HEK293 (cell line): ENCODE results near the gene C8A.

Experiments
- CTCF ChIA-PET: fragments of 350-600 bp; formaldehyde crosslinking; extraction: SDS; loops from one replicate; lab custom pipeline; 2021; ENCODE audit warnings: antibody characterized with exemption; lab: Yijun Ruan, JAX
- POLR2A ChIA-PET: fragments of 300-600 bp; formaldehyde crosslinking; extraction: SDS; loops from one replicate; lab custom pipeline; 2020; ENCODE audit warnings: antibody characterized with exemption, inconsistent platforms; lab: Yijun Ruan, JAX
- H3K27ac ChIP-seq: fragments of 200-500 bp; sonication (Bioruptor generic); 2 replicates; pipeline ENCODE4 v1.5.1; 2014; ENCODE audit warnings: low read depth, low read length, control low read depth, inconsistent platforms; ENCODE audit errors: extremely low read depth
- H3K36me3 ChIP-seq, 2 experiments: fragments of 200-500 bp in 1 of 2; sonication (Bioruptor generic) in 1 of 2; 1 replicate in 1 of 2; 2 replicates in 1 of 2; pipeline ENCODE4 v1.5.1; 2014 to 2017; ENCODE audit warnings: inconsistent platforms in 2 of 2, low read length in 2 of 2; ENCODE audit not compliant: control insufficient read depth in 2 of 2, insufficient read depth in 1 of 2
- H3K4me1 ChIP-seq: fragments of 200-500 bp; sonication (Bioruptor generic); 2 replicates; pipeline ENCODE4 v1.5.1; 2014; ENCODE audit warnings: mild to moderate bottlenecking, low read length, inconsistent platforms; ENCODE audit not compliant: control insufficient read depth, insufficient read depth
- H3K4me3 ChIP-seq: 2 replicates; pipeline ENCODE4 v1.5.1; 2011; ENCODE audit warnings: low read depth, mild to moderate bottlenecking, control low read depth, low read length, moderate library complexity
- H3K9me3 ChIP-seq: fragments of 200-500 bp; sonication (Bioruptor generic); 2 replicates; pipeline ENCODE4 v1.5.1; 2014; ENCODE audit warnings: low read depth, low read length, inconsistent platforms; ENCODE audit not compliant: control insufficient read depth, insufficient read depth
- ATF2 ChIP-seq: fragments of 450-650 bp; formaldehyde crosslinking; IDR thresholded peaks from 2 replicates; pipeline ENCODE4 v1.5.1; 2016; ENCODE audit warnings: missing biosample characterization, missing genetic modification characterization, low read depth
- BCL11A ChIP-seq: fragments of 450-650 bp; formaldehyde crosslinking; IDR thresholded peaks from 2 replicates; pipeline ENCODE4 v1.5.1; 2016; ENCODE audit warnings: low read depth, missing biosample characterization, missing genetic modification characterization
- IKZF3 ChIP-seq: fragments of 450-650 bp; IDR thresholded peaks from 2 replicates; pipeline ENCODE4 v1.5.0; 2018; ENCODE audit warnings: missing biosample characterization, mild to moderate bottlenecking, missing genetic modification characterization, moderate library complexity
- RBAK ChIP-seq: fragments of 450-650 bp; formaldehyde crosslinking; IDR thresholded peaks from 2 replicates; pipeline ENCODE4 v1.5.1; 2016; ENCODE audit warnings: missing biosample characterization, missing genetic modification characterization
- ZBTB8A ChIP-seq: fragments of 450-650 bp; formaldehyde crosslinking; IDR thresholded peaks from 2 replicates; pipeline ENCODE4 v1.5.1; 2016; ENCODE audit warnings: missing biosample characterization, missing genetic modification characterization
- ZNF16 ChIP-seq: fragments of 450-650 bp; formaldehyde crosslinking; IDR thresholded peaks from 2 replicates; pipeline ENCODE4 v1.5.1; 2016; ENCODE audit warnings: low read depth, missing biosample characterization, missing genetic modification characterization
- ZNF18 ChIP-seq: fragments of 450-650 bp; formaldehyde crosslinking; IDR thresholded peaks from 2 replicates; pipeline ENCODE4 v1.5.1; 2016; ENCODE audit warnings: missing biosample characterization, missing genetic modification characterization
- ZNF19 ChIP-seq: fragments of 450-650 bp; formaldehyde crosslinking; IDR thresholded peaks from 2 replicates; pipeline ENCODE4; 2016; ENCODE audit warnings: missing biosample characterization, missing genetic modification characterization, low read depth
- ZNF280D ChIP-seq: fragments of 450-650 bp; formaldehyde crosslinking; IDR thresholded peaks from 2 replicates; pipeline ENCODE4 v1.5.1; 2016; ENCODE audit warnings: missing biosample characterization, missing genetic modification characterization
- ZNF350 ChIP-seq: fragments of 450-650 bp; formaldehyde crosslinking; IDR thresholded peaks from 2 replicates; pipeline ENCODE4 v1.5.0; 2017; ENCODE audit warnings: missing biosample characterization, mild to moderate bottlenecking, missing genetic modification characterization
- ZNF391 ChIP-seq: fragments of 450-650 bp; formaldehyde crosslinking; IDR thresholded peaks from 2 replicates; pipeline ENCODE4 v1.5.1; 2016; ENCODE audit warnings: low read depth, missing biosample characterization, missing genetic modification characterization, borderline replicate concordance
- ZNF449 ChIP-seq: fragments of 450-650 bp; formaldehyde crosslinking; IDR thresholded peaks from 2 replicates; pipeline ENCODE4 v1.5.1; 2017; ENCODE audit warnings: missing biosample characterization, mild to moderate bottlenecking, missing genetic modification characterization, moderate library complexity
- ZNF488 ChIP-seq: fragments of 450-650 bp; formaldehyde crosslinking; IDR thresholded peaks from 2 replicates; pipeline ENCODE4 v1.5.1; 2016; ENCODE audit warnings: missing biosample characterization, missing genetic modification characterization
- ZNF501 ChIP-seq: fragments of 450-650 bp; formaldehyde crosslinking; IDR thresholded peaks from 2 replicates; pipeline ENCODE4 v1.5.1; 2016; ENCODE audit warnings: missing biosample characterization, missing genetic modification characterization
- ZNF521 ChIP-seq: fragments of 450-650 bp; formaldehyde crosslinking; IDR thresholded peaks from 2 replicates; pipeline ENCODE4 v1.5.1; 2017; ENCODE audit warnings: missing biosample characterization, mild to moderate bottlenecking, missing genetic modification characterization
- ZNF600 ChIP-seq: fragments of 450-650 bp; formaldehyde crosslinking; IDR thresholded peaks from 2 replicates; pipeline ENCODE4 v1.5.1; 2016; ENCODE audit warnings: missing biosample characterization, missing genetic modification characterization
- ZNF654 ChIP-seq: fragments of 450-650 bp; formaldehyde crosslinking; IDR thresholded peaks from 2 replicates; pipeline ENCODE4 v1.5.1; 2016; ENCODE audit warnings: low read depth, missing biosample characterization, missing genetic modification characterization
- ZNF660 ChIP-seq: fragments of 450-650 bp; IDR thresholded peaks from 2 replicates; pipeline ENCODE4 v1.5.1; 2018; ENCODE audit warnings: missing biosample characterization, mild to moderate bottlenecking, missing genetic modification characterization
- ZNF792 ChIP-seq: fragments of 450-650 bp; formaldehyde crosslinking; IDR thresholded peaks from 2 replicates; pipeline ENCODE4 v1.5.1; 2016; ENCODE audit warnings: missing biosample characterization, missing genetic modification characterization

The C8A gene

GRCh38 chr1:56824271-56824670, 30.3 kb upstream of the C8A start (continued):
- TF ChIP-seq ZNF350 (tag by site-specific recombination) (no peak), RBAK (no peak)

- POLR2A ChIA-PET, result no interaction called here
- TF ChIP-seq ZNF19 (tag by site-specific recombination) (no peak), ZNF521 (tag by site-specific recombination) (no peak), ZNF654 (tag by site-specific recombination) (no peak), IKZF3 (tag by site-specific recombination) (no peak), ZNF16 (no peak), BCL11A (no peak), ZBTB8A (tag by site-specific recombination) (no peak), ZNF488 (tag by site-specific recombination) (no peak), ZNF792 (tag by site-specific recombination) (no peak), ZNF280D (tag by site-specific recombination) (no peak), ZNF600 (tag by site-specific recombination) (no peak), ZNF391 (tag by site-specific recombination) (no peak), ZNF449 (no peak), ZNF660 (tag by site-specific recombination) (no peak), ZNF18 (tag by site-specific recombination) (no peak), ATF2 (tag by site-specific recombination) (no peak), ZNF501 (no peak)
- no peak overlapping the region for H3K4me3 ChIP-seq
- H3K4me1 ChIP-seq, result no peaks in the 10 kb centered on the region
- CTCF ChIA-PET, result interaction anchor here (0.5 to 0.7 kb wide), 3 partner anchors 18 to 133 kb away, joined by 3 read pairs; no protein-coding TSS in a partner anchor
- no peak overlapping the region for H3K27ac ChIP-seq
- H3K36me3 ChIP-seq, result no peaks in the 10 kb centered on the region
- no peaks in the 10 kb centered on the region for H3K9me3 ChIP-seq
Observed at GRCh38 chr1:56824938-56825337, 29.7 kb upstream of the C8A start.
